Stimulated activated CD4-positive, alpha-beta T cell treated with anti-CD3 and anti-CD28 coated beads, Interleukin-2, amount 100 ng/mL, for 24 hours (primary cell): ENCODE data around the gene GPATCH2.
"Not testable (repeated sequence)": the region's sequence is repeated elsewhere in the genome, so short reads cannot be mapped to it uniquely, and the experiment has no call there.

Source experiments
- DNase-seq, 2 donors: peaks; one replicate each; pipeline ENCODE4 v3.0.0-alpha.2; 2020

GPATCH2 gene

GRCh38 chr1:217630711-217631591 lies at the start of gene GPATCH2, which contains the start of gene SPATA17:
Gene GPATCH2, minus strand, starts transcription at chr1:217631090. Its CDS starts 119 bp downstream, at chr1:217630971.
Gene SPATA17, plus strand, starts transcription at chr1:217631344. Its CDS starts 35 bp downstream, at chr1:217631379.
- DNase-seq, result peak; percentile 71 to 75

- DNase-seq, result no peak
These were observed 43.3 kb upstream of the GPATCH2 start for GRCh38 chr1:217674028-217674729.

GRCh38 chr1:217673387-217673786 lies 42.5 kb upstream of the GPATCH2 start:
- no peak for DNase-seq

GRCh38 chr1:217668351-217668940 lies 37.6 kb upstream of the GPATCH2 start:
- DNase-seq, result no peak

- DNase-seq, result no peak
These were observed 30.5 kb upstream of the GPATCH2 start for GRCh38 chr1:217661407-217661806.

- DNase-seq, result no peak
These were observed 29.6 kb upstream of the GPATCH2 start for GRCh38 chr1:217660353-217661062.

GRCh38 chr1:217650674-217651073 lies 19.8 kb upstream of the GPATCH2 start:
- no peak for DNase-seq

- DNase-seq, result no peak
These were observed 16.9 kb upstream of the GPATCH2 start for GRCh38 chr1:217647791-217648190.

- DNase-seq, result no peak
These were observed 11.6 kb upstream of the GPATCH2 start for GRCh38 chr1:217642455-217642854.

GRCh38 chr1:217627431-217627830 lies 3.5 kb downstream of the GPATCH2 start:
- DNase-seq, result no peak

GRCh38 chr1:217626321-217626720 lies 4.6 kb downstream of the GPATCH2 start:
- no peak for DNase-seq

GRCh38 chr1:217622042-217622441 lies 8.8 kb downstream of the GPATCH2 start:
- DNase-seq, result no peak

GRCh38 chr1:217620814-217621213 lies 10.1 kb downstream of the GPATCH2 start:
- DNase-seq, result no peak

- no peak for DNase-seq
These were observed 13.8 kb downstream of the GPATCH2 start for GRCh38 chr1:217617126-217617525.

GRCh38 chr1:217614200-217614712 lies 16.6 kb downstream of the GPATCH2 start:
- no peak for DNase-seq

GRCh38 chr1:217605390-217605789 lies 25.5 kb downstream of the GPATCH2 start:
- DNase-seq, result no peak

GRCh38 chr1:217602380-217602779 lies 28.5 kb downstream of the GPATCH2 start:
- DNase-seq, result no peak

- DNase-seq, result no peak
These were observed 31.7 kb downstream of the GPATCH2 start for GRCh38 chr1:217599154-217599553.

GRCh38 chr1:217590598-217590997 lies 40.3 kb downstream of the GPATCH2 start:
- no peak for DNase-seq

GRCh38 chr1:217586586-217586985 lies 44.3 kb downstream of the GPATCH2 start:
- no peak for DNase-seq

GRCh38 chr1:217585577-217585976 lies 45.3 kb downstream of the GPATCH2 start:
- DNase-seq, result no peak

GRCh38 chr1:217584286-217584811 lies 46.5 kb downstream of the GPATCH2 start:
- DNase-seq, result not testable (repeated sequence)
